Liver (tissue), 9 donors: ENCODE measurements around the gene HMG20A. TPM values are rescaled to one million over a fixed set of nuclear protein-coding genes. Genes with fewer than 3 reads are reported as not detected.

Source experiments
- DNase-seq: peaks from one replicate; pipeline ENCODE4 v3.0.0-alpha.2; 2017; ENCODE audit warnings: low spot score
- H3K27ac ChIP-seq, 2 donors: one replicate each; pipeline ENCODE4 v1.7.0; 2013; ENCODE audit warnings: inconsistent platforms in 2 of 2, low read length in 2 of 2, control low read depth in 1 of 2, low read depth in 1 of 2, mild to moderate bottlenecking in 1 of 2
- H3K27me3 ChIP-seq, 4 donors: one replicate each; pipeline versions ENCODE4 v1.6.1 to v1.7.0; 2013; ENCODE audit warnings: low read length in 3 of 4, inconsistent platforms in 1 of 4, mild to moderate bottlenecking in 1 of 4, moderate library complexity in 1 of 4; ENCODE audit not compliant: control insufficient read depth in 4 of 4, insufficient read depth in 4 of 4
- H3K36me3 ChIP-seq, 4 donors: one replicate each; pipeline versions ENCODE4 v1.6.1 to v1.7.0; 2013; ENCODE audit warnings: low read length in 3 of 4, mild to moderate bottlenecking in 3 of 4, low read depth in 1 of 4, moderate library complexity in 1 of 4; ENCODE audit not compliant: control insufficient read depth in 4 of 4, insufficient read depth in 3 of 4
- H3K4me1 ChIP-seq, 4 donors: one replicate each; pipeline versions ENCODE4 v1.6.1 to v1.7.0; 2013; ENCODE audit warnings: low read length in 3 of 4, mild to moderate bottlenecking in 3 of 4, moderate library complexity in 1 of 4; ENCODE audit not compliant: control insufficient read depth in 4 of 4, insufficient read depth in 4 of 4
- H3K4me3 ChIP-seq, 3 donors: one replicate each; pipeline versions ENCODE4 v1.6.1 to v1.7.0; 2013; ENCODE audit warnings: low read length in 3 of 3, control low read depth in 1 of 3, low read depth in 1 of 3, mild to moderate bottlenecking in 1 of 3
- H3K9ac ChIP-seq, 2 donors: one replicate each; pipeline ENCODE4 v1.7.0; 2013; ENCODE audit warnings: low read length in 2 of 2, mild to moderate bottlenecking in 2 of 2, moderate library complexity in 2 of 2, control low read depth in 1 of 2, low read depth in 1 of 2
- H3K9me3 ChIP-seq, 4 donors: one replicate each; pipeline versions ENCODE4 v1.6.1 to v1.7.0; 2013; ENCODE audit warnings: low read length in 3 of 4; ENCODE audit not compliant: control insufficient read depth in 4 of 4
- EGR1 ChIP-seq, 2 donors: IDR thresholded peaks; 2 replicates each; pipeline ENCODE4 v1.6.1; 2016 to 2018; ENCODE audit warnings: antibody characterized with exemption in 2 of 2, low read depth in 2 of 2
- FOXA1 ChIP-seq: IDR thresholded peaks from 2 replicates; pipeline ENCODE4 v1.6.1; 2016; ENCODE audit warnings: antibody characterized with exemption
- FOXA2 ChIP-seq: IDR thresholded peaks from 2 replicates; pipeline ENCODE4 v1.6.1; 2016; ENCODE audit warnings: antibody characterized with exemption
- GABPA ChIP-seq, 2 donors: IDR thresholded peaks in 1 of 2; conservative IDR thresholded peaks in 1 of 2; 2 replicates each; pipeline ENCODE4 v1.6.1; 2016; ENCODE audit warnings: antibody characterized with exemption in 2 of 2, mild to moderate bottlenecking in 1 of 2, moderate library complexity in 1 of 2
- HNF4A ChIP-seq, 2 donors: conservative IDR thresholded peaks; 2 replicates each; pipeline ENCODE4 v1.6.1; 2016; ENCODE audit warnings: antibody characterized with exemption in 2 of 2, mild to moderate bottlenecking in 2 of 2
- HNF4G ChIP-seq: IDR thresholded peaks from 2 replicates; pipeline ENCODE4 v1.6.1; 2016; ENCODE audit warnings: antibody characterized with exemption
- NR2F2 ChIP-seq: IDR thresholded peaks from 2 replicates; pipeline ENCODE4 v1.6.1; 2016; ENCODE audit warnings: antibody characterized with exemption
- RAD21 ChIP-seq, 2 donors: IDR thresholded peaks; 2 replicates each; pipeline ENCODE4 v1.6.1; 2016; ENCODE audit warnings: antibody characterized with exemption in 2 of 2, mild to moderate bottlenecking in 2 of 2
- RXRA ChIP-seq, 2 donors: IDR thresholded peaks; 2 replicates each; pipeline ENCODE4 v1.6.1; 2017 to 2018; ENCODE audit warnings: antibody characterized with exemption in 2 of 2, mild to moderate bottlenecking in 1 of 2
- TAF1 ChIP-seq: conservative IDR thresholded peaks from 2 replicates; pipeline ENCODE4 v1.6.1; 2016; ENCODE audit warnings: antibody characterized with exemption, mild to moderate bottlenecking
- YY1 ChIP-seq: IDR thresholded peaks from 2 replicates; pipeline ENCODE4 v1.6.1; 2016; ENCODE audit warnings: antibody characterized with exemption, mild to moderate bottlenecking
- WGBS: extraction: QIAGEN DNeasy Blood & Tissue Kit; methylation state at CpG from one replicate; pipeline ENCODE4 v1.1.7; 2013; 5-methylcytosine and 5-hydroxymethylcytosine counted together
- polyA plus RNA-seq, 2 donors: library from polyadenylated mRNA; stranded (reverse) in 1 of 2; unstranded in 1 of 2; fragments of 200-250 nt in 1 of 2; fragments of >200 nt in 1 of 2; fragmentation: Nextera tagmentation in 1 of 2; extraction: Ambion mirVana in 1 of 2; gene quantifications; one replicate each; pipeline versions ENCODE4 v1.2.1 to v1.2.3, GENCODE V29; 2013 to 2015
- total RNA-seq, 2 donors: library from RNA; depleted of rRNA; stranded (reverse); fragments of >200 nt; gene quantifications; one replicate each; pipeline ENCODE4 v1.2.3, GENCODE V29; 2014
- TF ChIP-seq, protein P1 (sequence below): IDR thresholded peaks from 2 replicates; pipeline ENCODE4 v1.6.1; 2016; ENCODE audit warnings: antibody characterized with exemption
- TF ChIP-seq, protein P2 (sequence below): IDR thresholded peaks from 2 replicates; pipeline ENCODE4 v1.6.1; 2016; ENCODE audit warnings: antibody characterized with exemption, mild to moderate bottlenecking
- TF ChIP-seq, protein P3 (sequence below): fragments of 150-350 bp; IDR thresholded peaks from 2 replicates; pipeline ENCODE4 v1.5.1; 2017; ENCODE audit warnings: improper control_type of control experiment, low read depth, low read length; ENCODE audit not compliant: missing input control
- TF ChIP-seq, protein P4 (sequence below): IDR thresholded peaks from 2 replicates; pipeline ENCODE4 v1.6.1; 2016; ENCODE audit warnings: antibody characterized with exemption
- TF ChIP-seq, protein P5 (sequence below): IDR thresholded peaks from 2 replicates; pipeline ENCODE4 v1.6.1; 2016; ENCODE audit warnings: antibody characterized with exemption
- donor health status: healthy.
- donor health status: healthy.
- donor health status: healthy.
- donor health status: healthy.
- donor health status: healthy.

The HMG20A gene
- total and polyA plus RNA-seq, 4 donors = 7.7 to 19.4 (median 13.3) TPM

DNA sequence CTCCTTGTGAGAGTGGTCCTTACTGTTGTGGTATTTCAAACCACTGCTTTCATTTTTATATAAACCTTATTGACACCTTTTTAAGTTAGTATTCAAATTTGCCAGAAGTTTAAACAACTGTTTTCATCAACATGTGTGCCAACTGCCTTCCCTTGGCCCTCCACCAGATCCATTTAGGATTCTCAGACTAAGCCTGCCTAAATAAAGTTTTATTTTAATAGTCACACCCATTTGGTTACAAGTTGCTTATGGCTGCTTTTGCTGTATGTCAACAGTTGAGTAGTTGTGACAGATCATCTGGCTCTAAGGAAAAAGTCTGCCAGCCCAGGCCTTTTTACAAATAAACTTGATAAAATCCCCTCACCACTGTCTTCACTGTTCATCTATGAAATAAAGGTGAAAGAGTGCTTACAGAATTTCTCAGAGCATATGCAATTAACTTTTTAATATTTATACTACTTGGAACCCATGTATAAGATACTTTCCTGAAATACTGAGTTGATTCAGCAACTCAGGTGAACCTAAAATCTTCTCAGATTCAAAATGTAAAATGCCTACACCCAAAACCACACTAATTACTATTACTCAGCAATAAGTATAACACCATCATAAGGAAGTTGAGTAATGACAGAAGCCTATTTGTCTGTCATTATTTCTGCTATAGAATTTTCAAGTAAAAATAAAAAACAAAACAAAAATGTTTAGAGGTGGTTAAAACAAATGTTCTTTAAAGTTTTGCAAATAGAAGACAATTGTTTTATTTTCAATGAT, 35.9 kb upstream of the HMG20A start:
- Histone ChIP-seq H3K4me3 (no peak overlapping the region), H3K4me1 (peaks cover 0 to 18% (median 9%) of the 10 kb centered on the region in 4 donors), H3K27ac (no peak overlapping the region), H3K27me3 (no peaks in the 10 kb centered on the region), H3K9ac (no peak overlapping the region), H3K36me3 (peaks cover 0 to 2% (median 0%) of the 10 kb centered on the region in 4 donors), H3K9me3 (no peaks in the 10 kb centered on the region)
- TF ChIP-seq, protein P1, sequence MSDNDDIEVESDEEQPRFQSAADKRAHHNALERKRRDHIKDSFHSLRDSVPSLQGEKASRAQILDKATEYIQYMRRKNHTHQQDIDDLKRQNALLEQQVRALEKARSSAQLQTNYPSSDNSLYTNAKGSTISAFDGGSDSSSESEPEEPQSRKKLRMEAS = no peak
- no peak for DNase-seq

DNA sequence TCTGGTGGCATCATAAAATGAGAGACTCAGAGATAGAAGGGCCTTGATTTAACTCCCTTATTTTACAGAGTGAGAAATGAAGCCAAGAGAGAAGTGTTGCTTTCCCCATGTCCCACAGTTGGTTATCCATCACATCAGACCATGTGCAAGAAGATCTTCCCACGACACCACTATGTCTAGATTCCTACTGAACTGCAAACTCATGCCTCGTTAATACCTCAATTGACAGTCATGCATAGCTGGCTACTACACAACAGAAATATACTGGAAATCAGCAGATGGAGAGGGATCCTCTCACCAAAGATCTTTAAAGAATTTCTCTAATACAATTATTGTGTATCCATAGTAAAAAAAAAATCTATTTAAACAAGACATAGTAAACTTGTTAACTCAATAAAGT, 34.1 kb upstream of the HMG20A start:
- no peaks in the 10 kb centered on the region for H3K36me3 ChIP-seq
- no peak overlapping the region for H3K9ac ChIP-seq
- DNase-seq = no peak
- H3K27me3 ChIP-seq = no peaks in the 10 kb centered on the region
- no peaks in the 10 kb centered on the region for H3K9me3 ChIP-seq
- no peak overlapping the region for H3K4me3 ChIP-seq
- no peak overlapping the region for H3K27ac ChIP-seq
- WGBS = 96% methylated on average over 2 of the region's 2 CpGs
- TF ChIP-seq RAD21 (IDR thresholded peaks at IDR 0.05) (no peak), NR2F2 (no peak), FOXA1 (no peak), TAF1 (no peak), HNF4G (no peak)
- H3K4me1 ChIP-seq = peaks cover 0 to 9% (median 3%) of the 10 kb centered on the region in 4 donors

DNA sequence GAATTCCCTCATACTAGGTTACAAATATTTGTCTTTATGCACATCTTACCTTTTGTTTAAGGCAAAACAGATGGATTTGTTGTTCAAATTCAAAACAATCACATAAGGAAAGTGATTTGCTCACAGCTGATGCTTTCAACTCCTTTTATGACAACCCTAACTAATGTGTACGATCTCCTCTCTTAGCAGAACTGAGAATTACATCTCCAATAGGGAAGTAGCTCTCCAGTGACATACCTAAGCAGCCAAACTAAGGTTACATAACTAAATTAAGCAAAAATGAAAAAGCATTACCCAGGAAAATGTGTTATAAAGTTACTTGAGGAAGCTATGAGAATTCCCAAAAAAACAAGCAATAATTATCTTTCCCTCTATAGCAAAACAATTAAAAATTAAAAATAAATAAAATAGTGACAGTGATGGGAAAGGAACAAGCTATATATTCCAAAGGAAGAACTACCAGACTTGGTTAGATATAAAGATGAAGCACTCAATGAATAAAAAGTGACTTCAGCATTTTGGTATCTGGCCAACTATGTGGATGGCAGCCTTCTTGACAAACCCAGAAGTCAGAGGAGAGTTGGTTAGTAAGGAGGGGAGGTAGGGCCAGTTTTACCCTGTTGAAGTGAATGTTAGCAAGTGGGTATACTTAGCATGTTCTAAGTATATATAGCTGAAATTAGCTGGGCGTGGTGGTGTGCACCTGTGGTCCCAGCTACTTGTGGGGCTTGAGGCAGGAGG, 33.2 kb upstream of the HMG20A start:
- TF ChIP-seq YY1 (no peak), RXRA (IDR thresholded peaks at IDR 0.05) (no peak), GABPA (IDR thresholded peaks at IDR 0.05 in 1 of 2, conservative IDR thresholded peaks at IDR 0.05 in 1 of 2) (no peak), FOXA1 (no peak), HNF4G (no peak), RAD21 (IDR thresholded peaks at IDR 0.05) (no peak), EGR1 (IDR thresholded peaks at IDR 0.05; ENCODE audit: low read depth in 2 of 2) (no peak), FOXA2 (no peak), HNF4A (conservative IDR thresholded peaks at IDR 0.05) (no peak), TAF1 (no peak)
- TF ChIP-seq, protein P1 = no peak
- TF ChIP-seq, protein P2, sequence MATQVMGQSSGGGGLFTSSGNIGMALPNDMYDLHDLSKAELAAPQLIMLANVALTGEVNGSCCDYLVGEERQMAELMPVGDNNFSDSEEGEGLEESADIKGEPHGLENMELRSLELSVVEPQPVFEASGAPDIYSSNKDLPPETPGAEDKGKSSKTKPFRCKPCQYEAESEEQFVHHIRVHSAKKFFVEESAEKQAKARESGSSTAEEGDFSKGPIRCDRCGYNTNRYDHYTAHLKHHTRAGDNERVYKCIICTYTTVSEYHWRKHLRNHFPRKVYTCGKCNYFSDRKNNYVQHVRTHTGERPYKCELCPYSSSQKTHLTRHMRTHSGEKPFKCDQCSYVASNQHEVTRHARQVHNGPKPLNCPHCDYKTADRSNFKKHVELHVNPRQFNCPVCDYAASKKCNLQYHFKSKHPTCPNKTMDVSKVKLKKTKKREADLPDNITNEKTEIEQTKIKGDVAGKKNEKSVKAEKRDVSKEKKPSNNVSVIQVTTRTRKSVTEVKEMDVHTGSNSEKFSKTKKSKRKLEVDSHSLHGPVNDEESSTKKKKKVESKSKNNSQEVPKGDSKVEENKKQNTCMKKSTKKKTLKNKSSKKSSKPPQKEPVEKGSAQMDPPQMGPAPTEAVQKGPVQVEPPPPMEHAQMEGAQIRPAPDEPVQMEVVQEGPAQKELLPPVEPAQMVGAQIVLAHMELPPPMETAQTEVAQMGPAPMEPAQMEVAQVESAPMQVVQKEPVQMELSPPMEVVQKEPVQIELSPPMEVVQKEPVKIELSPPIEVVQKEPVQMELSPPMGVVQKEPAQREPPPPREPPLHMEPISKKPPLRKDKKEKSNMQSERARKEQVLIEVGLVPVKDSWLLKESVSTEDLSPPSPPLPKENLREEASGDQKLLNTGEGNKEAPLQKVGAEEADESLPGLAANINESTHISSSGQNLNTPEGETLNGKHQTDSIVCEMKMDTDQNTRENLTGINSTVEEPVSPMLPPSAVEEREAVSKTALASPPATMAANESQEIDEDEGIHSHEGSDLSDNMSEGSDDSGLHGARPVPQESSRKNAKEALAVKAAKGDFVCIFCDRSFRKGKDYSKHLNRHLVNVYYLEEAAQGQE = no peak
- TF ChIP-seq, protein P3, sequence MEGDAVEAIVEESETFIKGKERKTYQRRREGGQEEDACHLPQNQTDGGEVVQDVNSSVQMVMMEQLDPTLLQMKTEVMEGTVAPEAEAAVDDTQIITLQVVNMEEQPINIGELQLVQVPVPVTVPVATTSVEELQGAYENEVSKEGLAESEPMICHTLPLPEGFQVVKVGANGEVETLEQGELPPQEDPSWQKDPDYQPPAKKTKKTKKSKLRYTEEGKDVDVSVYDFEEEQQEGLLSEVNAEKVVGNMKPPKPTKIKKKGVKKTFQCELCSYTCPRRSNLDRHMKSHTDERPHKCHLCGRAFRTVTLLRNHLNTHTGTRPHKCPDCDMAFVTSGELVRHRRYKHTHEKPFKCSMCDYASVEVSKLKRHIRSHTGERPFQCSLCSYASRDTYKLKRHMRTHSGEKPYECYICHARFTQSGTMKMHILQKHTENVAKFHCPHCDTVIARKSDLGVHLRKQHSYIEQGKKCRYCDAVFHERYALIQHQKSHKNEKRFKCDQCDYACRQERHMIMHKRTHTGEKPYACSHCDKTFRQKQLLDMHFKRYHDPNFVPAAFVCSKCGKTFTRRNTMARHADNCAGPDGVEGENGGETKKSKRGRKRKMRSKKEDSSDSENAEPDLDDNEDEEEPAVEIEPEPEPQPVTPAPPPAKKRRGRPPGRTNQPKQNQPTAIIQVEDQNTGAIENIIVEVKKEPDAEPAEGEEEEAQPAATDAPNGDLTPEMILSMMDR = no peak
- TF ChIP-seq, protein P4, sequence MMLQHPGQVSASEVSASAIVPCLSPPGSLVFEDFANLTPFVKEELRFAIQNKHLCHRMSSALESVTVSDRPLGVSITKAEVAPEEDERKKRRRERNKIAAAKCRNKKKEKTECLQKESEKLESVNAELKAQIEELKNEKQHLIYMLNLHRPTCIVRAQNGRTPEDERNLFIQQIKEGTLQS = no peak
- TF ChIP-seq, protein P5, sequence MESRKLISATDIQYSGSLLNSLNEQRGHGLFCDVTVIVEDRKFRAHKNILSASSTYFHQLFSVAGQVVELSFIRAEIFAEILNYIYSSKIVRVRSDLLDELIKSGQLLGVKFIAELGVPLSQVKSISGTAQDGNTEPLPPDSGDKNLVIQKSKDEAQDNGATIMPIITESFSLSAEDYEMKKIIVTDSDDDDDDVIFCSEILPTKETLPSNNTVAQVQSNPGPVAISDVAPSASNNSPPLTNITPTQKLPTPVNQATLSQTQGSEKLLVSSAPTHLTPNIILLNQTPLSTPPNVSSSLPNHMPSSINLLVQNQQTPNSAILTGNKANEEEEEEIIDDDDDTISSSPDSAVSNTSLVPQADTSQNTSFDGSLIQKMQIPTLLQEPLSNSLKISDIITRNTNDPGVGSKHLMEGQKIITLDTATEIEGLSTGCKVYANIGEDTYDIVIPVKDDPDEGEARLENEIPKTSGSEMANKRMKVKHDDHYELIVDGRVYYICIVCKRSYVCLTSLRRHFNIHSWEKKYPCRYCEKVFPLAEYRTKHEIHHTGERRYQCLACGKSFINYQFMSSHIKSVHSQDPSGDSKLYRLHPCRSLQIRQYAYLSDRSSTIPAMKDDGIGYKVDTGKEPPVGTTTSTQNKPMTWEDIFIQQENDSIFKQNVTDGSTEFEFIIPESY = no peak
- 90% methylated on average over 2 of the region's 2 CpGs for WGBS
- Histone ChIP-seq H3K27me3 (no peaks in the 10 kb centered on the region), H3K9me3 (no peaks in the 10 kb centered on the region), H3K4me3 (no peak overlapping the region), H3K9ac (no peak overlapping the region), H3K27ac (no peak overlapping the region), H3K36me3 (no peaks in the 10 kb centered on the region), H3K4me1 (peaks cover 0 to 9% (median 3%) of the 10 kb centered on the region in 4 donors)
- DNase-seq = no peak
